ENCODE measurements around the gene CMPK2.
"Not testable (repeated sequence)": the region's sequence is repeated elsewhere in the genome, so short reads cannot be mapped to it uniquely, and the experiment has no call there.

Gene CMPK2

GRCh38 chr2:6865346-6866274 is at the start of gene CMPK2:
Gene CMPK2, minus strand, starts transcription at chr2:6865907. Its CDS starts 211 bp downstream, at chr2:6865696.
- DNase-seq: peak; percentile 82

DNA sequence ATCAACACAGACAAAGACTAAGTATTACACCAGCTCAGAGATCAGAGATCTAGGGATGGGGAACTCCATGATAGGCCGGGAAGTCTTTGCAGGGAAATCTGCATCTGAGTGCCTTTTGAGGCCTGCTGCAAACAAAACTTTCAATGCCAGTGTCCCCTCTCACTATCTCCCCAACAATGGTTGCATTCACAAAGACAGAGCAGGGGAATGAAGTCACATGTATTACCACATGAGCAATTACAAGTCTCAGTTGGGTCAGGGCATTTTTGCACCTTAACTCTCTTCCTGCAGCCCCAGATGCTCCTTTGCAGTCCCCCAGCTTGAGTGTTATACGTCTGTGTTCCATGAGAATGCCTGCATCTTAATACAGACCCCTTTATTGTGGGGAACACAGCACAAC is 49.7 kb upstream of the CMPK2 start:
- DNase-seq: no peak

- DNase-seq: no peak
Observed at GRCh38 chr2:6914828-6915227, 49.1 kb upstream of the CMPK2 start.

DNA sequence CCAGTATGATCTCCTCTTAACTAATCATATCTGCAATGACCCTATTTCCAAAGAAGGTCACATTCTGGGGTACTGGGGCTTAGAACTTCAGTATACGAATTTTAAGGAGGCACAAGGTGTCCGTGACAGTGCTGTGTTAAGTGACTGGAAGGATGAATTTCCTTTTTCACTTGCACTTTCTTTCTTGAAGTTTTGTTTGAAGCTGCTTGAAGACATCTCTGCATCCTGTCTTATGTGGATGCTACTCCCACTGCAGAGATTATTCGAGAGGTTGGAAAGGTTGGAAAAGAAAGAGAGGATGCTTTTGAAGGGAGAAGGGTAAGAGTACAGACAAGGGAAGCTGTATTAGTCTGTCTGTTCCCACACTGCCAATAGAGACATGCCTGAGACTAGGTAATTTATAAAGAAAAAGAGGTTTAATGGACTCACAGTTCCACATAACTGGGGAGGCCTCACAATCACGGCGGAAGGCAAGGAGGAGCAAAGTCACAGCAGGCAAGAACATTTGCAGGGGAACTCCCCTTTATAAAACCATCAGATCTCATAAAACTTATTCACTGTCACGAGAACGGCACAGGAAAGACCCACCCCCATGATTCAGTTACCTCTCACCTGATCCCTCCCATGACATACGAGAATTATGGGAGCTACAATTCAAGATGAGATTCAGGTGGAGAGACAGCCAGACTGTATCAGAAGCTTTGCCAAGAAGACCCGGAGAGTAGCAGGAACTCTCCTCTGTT is 47.9 kb upstream of the CMPK2 start:
- DNase-seq: peak; percentile 50

- no peak for DNase-seq
Observed at GRCh38 chr2:6911721-6912120, 46.0 kb upstream of the CMPK2 start.

DNA sequence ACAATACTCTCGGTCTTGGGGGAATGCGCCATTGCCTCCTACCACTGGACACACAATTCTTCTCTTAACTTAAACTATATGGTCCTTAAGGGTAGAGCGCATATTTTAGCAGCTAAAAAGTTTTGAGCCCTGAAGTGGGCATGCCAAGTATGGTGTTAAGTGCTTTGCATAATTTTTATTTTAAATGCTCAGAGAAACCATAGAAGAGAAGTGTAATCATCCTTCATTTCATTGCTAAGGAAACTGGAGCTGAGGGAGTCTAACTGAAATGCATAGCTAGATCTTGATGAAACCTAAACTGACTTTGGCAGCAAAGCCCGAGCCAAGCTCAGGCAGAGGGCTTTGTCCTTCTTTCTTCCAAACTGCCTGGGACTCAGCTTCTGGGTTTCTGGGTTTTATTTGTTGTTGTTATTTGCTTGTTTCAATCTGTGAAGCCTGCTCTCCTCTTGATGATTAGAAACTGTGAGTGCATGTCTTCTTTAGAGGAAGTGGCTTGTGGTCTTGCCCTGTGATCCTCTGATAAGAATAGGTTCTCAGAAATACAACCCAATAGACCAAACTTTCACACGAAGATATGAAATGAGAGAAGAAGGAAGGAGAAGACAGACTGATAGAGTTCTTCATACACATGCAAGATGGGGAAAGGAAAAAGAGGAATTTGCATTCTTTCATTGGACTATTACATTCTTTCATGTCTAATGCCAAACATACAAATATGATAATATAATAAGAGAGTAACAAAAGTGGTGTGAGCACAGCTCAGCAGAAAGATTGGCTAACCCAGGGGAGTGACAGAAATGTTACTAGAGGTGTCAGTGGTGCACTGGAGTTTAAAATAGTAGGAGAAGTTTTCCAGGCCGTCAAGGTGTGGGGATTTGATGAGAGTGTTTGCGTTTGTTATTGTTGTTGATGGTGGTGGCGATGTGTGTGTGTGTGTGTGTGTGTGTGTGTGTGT is 44.0 kb upstream of the CMPK2 start:
- peak; percentile 77 for DNase-seq

GRCh38 chr2:6908291-6908690 is 42.6 kb upstream of the CMPK2 start:
- no peak for DNase-seq

DNA sequence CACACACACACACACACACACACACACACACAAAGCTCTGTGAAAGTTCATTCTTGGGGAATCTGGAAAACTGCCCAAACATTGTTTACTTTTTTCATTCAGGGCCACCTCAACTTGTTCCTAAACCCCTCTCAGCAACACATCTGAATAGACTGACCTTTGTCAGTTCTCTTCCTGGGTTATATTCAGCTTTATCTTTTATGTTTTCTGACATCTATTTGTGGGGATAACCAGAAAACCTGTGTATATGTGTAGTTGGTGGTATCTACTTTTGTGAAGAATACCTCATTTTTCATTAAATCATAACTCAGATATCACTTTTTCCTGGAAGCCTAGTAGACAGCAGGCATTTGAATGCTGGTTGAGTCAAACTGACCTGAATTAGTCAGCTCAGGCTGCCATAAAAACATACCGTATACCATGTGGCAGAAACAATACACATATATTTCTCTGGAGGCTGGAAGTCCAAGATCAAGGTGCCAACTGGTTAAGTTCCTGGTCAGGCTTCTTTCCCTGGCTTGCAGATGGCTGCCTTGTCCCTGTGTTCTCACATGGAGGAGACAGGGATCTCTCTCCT is 40.5 kb upstream of the CMPK2 start:
- DNase-seq: no peak

DNA sequence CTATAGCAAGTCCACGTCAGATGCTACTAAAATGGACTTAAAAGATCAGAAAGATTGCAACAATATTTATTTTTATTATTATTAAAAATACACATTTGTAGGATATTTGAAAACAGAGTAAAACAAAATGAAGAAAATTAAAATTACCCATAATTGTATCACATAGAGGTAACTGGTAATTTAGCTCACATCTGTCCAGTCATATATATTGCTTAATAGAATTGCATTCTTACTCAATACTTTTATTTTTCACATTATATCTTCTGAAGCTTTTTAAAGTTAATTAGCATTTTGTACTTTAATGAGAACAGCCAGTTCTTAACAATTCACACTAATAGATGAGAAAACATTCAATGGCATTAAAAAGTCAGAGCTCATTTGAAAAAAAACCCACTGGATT is 40.0 kb upstream of the CMPK2 start:
- DNase-seq: no peak

- DNase-seq: not testable (repeated sequence)
Observed at GRCh38 chr2:6902581-6902980, 36.9 kb upstream of the CMPK2 start.

DNA sequence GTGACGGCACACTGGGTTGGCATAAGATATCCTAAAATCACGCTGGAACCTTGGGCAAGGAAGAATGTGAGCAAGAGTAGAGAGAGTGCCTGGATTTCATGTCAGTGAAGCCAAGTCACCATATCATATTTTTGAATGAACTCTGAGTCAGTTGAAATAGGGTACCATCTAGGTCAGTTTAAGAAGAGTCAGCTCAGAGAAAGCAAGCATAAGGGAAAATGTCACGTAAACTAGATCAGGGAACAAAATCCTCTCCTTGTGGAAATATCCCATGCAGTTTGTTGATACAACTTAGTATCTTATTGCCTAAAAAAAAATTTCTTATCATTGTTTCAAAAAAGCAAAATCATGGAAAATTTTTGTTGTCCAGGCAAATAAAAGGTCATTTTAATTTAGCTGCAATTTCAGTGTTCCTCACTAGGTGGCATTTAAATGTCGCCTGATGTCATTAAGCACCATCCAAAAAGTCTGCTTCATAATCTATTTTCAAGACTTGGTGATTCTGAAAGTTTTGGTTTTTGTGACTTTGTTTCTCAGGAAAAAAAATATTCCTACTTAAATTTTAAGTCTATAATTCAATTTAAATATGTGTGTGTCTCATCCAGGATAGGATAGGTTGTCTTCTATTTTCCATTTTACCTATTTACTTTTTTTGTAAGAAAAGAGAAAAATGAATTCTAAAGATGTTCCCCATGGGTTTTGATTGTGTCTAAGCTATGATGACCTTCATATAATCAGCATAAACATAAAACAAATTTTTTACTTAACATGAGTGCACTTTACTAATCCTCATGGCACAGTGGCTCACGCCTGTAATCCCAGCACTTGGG is 31.4 kb upstream of the CMPK2 start:
- peak; percentile 65 for DNase-seq

- no peak for DNase-seq
Observed at GRCh38 chr2:6893876-6894482, 28.3 kb upstream of the CMPK2 start.

- DNase-seq: no peak
Observed at GRCh38 chr2:6888724-6889123, 23.0 kb upstream of the CMPK2 start.

DNA sequence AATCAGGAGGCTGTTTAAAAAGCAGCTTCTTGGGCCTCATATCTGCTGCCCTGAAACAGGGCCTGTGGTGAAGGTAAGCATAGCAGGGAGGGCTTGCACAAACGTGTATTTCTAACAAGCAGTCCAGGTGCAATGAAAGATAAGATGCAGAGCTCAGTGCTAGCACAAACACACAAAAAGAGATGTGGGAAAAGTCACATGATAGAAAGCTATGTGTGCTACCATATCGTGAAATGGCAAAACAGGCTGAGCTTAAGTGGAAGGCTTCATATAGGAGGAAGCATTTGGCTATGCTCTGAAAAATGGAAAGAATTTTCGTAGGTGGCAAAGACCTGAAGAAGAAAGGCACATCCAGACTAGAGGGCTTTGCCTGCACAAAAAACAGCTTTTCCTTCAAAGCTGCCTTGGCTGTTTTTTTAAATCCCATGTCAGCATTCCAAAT is 22.1 kb upstream of the CMPK2 start:
- DNase-seq: no peak

DNA sequence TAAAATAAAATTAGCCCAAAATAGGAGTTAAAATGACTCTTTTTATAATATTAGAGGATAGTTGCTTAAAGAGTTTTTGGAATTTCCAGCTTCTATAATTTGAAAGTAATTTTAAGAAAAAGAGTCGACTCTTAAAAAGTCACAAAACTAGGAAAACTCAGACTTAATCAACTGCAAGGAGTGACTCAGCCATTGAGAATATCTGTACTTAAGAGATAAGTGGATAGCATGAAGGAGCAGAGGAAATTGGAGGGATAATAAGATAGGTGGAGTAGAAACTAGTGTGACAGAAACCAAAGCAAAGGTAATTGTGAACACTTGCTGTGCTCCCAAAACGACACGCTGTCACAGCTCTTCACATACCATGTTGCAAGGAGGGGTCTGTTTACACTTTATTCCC is 20.3 kb upstream of the CMPK2 start:
- no peak for DNase-seq

DNA sequence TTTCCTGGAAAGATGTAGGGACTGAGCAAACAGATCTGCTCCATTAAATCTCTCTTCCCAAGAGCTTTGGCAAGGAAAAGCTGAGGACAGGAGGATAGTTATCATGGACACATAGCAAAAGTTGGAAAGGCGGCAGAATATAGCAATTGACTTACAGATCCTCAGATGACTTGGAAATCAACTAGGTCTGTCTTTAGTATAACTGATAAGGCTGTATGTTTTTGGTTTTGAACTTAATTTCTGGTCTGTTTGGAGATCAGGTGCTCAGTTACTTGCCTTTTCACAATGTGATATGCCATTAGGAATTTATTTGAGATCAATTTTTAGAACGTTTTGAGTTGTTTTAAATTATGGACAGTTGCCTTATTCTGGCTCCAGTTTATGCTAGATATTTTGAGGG is 19.8 kb upstream of the CMPK2 start:
- DNase-seq: no peak

DNA sequence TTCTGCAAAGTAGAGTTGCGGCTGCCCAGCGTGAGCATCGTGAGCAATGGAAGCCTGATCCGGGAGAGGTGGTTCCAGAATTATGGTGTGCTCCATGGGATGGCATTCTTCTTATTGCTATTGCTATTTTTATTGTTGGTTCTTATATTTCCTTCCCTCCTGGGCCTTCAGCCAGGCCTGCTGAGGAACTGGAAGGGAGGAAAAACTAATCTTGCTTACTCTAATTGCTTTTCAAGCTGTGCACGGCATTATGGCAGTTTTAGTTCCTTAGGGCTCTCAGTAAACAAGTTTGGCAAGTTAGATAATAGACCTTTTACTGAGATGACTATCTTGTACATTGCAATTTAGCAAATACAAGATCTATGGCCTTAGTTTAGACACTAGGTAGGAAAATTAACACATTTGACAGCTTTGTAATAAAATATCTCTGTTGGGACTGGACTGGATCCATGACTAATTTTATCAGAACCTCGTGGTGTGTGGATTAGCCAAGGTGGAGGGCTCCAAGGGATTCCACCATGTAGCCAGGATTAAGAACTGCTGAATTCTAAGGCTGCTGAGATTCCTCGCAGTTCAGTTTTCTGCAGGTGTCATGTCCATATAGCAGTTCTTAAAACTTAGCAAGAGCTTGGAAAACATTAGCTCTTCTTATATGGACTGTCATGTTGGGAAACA is 17.9 kb upstream of the CMPK2 start:
- DNase-seq: no peak

DNA sequence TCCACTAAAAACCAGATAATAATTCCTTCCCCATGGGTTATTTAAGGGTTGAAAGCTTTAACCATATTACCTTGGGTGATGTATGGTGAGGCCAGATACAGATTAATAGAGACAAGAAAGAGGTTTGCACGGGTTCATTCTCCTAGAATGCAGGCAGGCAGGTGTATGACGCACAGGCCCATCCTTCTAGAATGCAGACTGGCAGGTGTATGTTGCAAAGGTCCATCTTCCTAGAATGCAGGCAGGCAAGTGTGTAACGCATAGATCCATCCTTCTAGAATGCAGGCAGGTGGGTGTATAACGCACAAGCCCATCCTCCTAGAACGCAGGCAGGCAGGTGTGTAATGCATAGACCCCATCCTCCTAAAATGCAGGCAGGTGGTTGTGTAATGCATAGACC is 15.8 kb upstream of the CMPK2 start:
- no peak for DNase-seq

- DNase-seq: no peak
Observed at GRCh38 chr2:6881046-6881445, 15.3 kb upstream of the CMPK2 start.

DNA sequence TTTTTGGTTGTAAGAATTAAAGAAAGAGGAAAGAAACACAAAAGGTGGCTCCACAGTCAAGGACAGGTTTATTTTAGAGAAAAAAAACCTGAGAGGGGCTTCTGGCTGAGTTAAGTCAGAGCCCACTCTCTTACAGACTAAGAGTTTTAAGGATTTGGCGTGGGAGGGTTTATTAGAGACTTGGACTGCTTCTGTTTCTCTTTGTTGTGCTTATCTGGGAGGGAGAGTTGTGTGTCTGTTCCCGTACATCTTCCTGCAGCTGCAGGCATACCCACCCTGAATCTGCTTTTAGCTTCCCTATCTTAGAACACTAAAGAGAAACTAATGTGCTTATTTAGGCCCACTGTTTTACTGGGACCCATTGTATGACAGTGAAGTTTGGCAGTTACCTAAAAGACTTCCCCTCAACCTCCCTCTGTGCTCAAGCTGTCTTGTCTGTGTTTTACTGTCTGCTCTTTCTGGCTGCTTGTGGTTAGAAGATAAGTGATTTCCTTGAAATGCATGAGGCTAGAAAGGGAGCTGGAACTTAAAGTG is 14.6 kb upstream of the CMPK2 start:
- DNase-seq: peak; percentile 49
